Measurements from ENCODE around the gene DAPK2.

Gene DAPK2

DNA sequence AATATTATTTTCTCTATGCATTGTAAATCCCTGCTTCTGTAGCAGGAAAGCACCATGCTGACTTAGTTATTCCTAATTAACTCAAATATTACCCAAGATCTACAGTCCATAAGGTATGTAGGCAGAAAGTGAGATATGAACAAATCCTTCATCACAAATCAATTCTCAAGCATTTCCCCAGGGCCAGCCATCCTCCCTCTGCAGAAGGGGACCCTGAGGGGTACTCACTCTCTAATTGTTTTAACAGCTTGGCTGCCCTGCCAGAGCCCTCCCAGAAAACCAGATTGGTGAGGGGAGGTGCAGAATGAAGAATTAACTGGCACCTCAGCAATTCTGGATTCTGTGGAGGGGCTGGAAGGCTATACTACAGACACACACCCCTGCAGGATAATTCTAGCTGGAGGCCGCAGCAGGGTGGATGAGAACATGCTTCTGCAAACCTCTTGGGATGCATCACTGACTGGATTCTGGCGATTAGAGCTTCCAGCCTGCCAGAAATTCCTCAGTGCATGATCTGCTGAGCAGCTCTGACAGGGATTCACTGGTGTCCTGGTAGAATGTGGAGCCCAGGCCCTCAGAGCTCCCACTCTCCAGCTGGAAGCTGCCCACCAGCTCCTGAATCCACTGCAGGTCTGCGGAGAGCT, 123.9 kb downstream of the DAPK2 start:
- TF ChIP-seq, protein P1, sequence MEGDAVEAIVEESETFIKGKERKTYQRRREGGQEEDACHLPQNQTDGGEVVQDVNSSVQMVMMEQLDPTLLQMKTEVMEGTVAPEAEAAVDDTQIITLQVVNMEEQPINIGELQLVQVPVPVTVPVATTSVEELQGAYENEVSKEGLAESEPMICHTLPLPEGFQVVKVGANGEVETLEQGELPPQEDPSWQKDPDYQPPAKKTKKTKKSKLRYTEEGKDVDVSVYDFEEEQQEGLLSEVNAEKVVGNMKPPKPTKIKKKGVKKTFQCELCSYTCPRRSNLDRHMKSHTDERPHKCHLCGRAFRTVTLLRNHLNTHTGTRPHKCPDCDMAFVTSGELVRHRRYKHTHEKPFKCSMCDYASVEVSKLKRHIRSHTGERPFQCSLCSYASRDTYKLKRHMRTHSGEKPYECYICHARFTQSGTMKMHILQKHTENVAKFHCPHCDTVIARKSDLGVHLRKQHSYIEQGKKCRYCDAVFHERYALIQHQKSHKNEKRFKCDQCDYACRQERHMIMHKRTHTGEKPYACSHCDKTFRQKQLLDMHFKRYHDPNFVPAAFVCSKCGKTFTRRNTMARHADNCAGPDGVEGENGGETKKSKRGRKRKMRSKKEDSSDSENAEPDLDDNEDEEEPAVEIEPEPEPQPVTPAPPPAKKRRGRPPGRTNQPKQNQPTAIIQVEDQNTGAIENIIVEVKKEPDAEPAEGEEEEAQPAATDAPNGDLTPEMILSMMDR (IDR thresholded peaks at IDR 0.05), result no peak
- Histone ChIP-seq H3K4me3 (no peak overlapping the region), H3K27ac (no peak overlapping the region)
- no peak for DNase-seq (ENCODE audit: low spot score)

DNA sequence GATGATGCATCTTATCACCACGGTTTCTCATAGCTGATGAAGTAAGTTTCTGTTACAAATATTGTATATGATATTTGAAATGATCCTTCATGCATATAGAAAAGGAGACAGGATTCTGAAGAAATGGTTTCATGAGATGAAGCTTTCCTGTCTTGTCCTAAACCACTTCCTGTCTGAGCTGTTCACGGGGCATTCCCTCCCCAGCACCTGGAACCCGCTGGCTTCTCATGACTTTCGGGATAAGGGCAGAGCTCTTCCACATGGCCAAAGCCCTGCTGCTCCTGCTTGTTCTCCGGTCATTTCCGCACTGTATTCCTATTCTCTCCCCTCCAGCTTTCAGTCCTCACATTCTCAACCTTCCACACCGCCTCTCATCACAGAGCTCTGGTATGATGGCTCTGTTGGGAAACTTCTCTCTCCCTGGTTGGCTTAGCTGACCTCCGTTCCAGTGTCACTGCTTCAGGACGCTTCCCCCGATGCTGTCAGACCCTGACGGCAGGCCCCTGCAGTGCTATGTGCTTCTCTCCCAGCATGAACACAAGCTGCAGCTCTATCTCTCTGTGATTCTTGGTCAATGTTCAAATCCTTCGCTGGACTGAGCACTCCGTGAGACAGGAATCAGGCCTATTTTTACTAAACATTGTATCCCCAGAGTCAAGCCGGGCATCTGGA, 125.6 kb downstream of the DAPK2 start:
- no peak overlapping the region for H3K27ac ChIP-seq

DNA sequence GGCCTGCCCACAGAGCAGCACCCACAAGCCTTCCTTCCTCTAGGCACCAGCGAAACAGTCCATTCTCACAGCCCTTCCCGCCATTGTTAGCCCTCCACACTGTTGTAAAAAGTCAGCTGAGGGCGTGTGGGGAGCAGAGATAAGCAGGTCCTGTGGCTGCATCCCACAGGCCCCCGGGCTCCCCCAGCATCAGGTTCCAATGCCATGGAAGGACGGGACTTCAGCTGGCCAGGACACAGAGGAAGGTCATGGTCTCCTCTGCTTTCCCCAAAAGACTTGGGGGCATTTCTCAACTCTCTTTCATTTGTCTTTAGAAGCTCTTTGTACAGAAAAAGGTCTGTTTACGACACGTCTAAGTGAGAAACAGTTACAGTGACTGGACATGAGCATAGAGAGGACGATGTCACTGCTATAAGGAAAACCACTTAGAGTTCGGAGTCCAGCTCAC, 127.4 kb downstream of the DAPK2 start:
- TF ChIP-seq, protein P1 (IDR thresholded peaks at IDR 0.05), result no peak
- no peak overlapping the region for H3K4me3 ChIP-seq
- DNase-seq (ENCODE audit: low spot score), result no peak

More for the DNA sequence above, 125.6 kb downstream of the DAPK2 start:
- no peak overlapping the region for H3K4me3 ChIP-seq
- no peak for DNase-seq (ENCODE audit: low spot score)
- TF ChIP-seq, protein P1 (IDR thresholded peaks at IDR 0.05), result no peak

DNA sequence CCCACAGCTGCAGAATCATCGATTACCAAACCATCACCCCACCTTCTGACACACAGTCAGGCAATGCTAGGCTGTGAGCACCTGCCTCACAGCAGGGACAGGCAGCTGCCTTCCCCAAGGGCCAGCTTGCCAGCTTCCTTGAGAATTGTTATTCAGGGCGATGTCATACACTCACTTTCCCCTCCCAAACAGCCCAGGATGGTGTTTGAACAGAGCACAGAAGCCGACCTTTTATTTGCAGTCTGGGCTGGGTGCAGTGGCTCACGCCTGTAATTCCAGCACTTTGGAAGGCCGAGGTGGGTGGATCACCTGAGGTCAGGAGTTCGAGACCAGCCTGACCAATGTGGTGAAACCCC, 128.0 kb downstream of the DAPK2 start:
- TF ChIP-seq, protein P1 (IDR thresholded peaks at IDR 0.05), result no peak
- H3K4me3 ChIP-seq, result no peak overlapping the region
- H3K27ac ChIP-seq, result no peak overlapping the region
- DNase-seq (ENCODE audit: low spot score), result no peak

More for the DNA sequence above, 127.4 kb downstream of the DAPK2 start:
- no peak overlapping the region for H3K27ac ChIP-seq

DNA sequence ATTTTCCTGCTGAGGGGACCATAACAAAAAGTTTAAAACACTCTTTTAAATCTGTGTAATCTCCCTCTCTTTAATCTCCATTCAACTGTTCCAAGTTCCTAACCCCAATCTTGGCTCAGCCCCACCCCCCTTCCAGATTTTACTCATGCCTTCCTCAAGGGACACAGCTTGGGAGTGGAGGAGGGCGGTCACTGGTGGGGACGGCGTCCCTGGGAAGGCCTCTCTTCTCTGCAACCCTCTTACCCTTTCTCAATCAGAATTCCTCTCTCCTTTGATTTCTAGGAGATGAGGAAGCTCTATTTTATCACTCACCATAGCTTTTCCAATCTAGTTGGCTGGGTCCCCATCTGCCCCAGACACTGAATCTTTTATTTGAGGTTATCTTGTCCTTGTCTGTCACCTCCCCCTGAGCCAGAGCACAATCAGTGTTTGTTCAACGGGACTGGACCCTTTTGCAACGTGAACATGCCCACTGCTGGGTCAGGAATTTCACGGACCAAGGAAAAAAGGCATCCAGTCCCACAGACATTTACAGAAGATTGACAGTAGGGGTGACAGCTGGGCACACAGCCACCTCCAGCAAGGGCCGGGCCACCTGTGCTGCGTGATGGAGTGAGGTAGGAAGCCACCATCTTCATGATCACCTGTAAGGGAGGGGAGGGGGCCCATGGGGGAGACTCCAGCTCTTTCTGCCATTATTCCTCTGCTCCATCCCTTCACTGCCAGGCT, 128.5 kb downstream of the DAPK2 start:
- Histone ChIP-seq H3K4me3 (no peak overlapping the region), H3K27ac (no peak overlapping the region)
- no peak for DNase-seq (ENCODE audit: low spot score)
- TF ChIP-seq, protein P1 (IDR thresholded peaks at IDR 0.05), result no peak

DNA sequence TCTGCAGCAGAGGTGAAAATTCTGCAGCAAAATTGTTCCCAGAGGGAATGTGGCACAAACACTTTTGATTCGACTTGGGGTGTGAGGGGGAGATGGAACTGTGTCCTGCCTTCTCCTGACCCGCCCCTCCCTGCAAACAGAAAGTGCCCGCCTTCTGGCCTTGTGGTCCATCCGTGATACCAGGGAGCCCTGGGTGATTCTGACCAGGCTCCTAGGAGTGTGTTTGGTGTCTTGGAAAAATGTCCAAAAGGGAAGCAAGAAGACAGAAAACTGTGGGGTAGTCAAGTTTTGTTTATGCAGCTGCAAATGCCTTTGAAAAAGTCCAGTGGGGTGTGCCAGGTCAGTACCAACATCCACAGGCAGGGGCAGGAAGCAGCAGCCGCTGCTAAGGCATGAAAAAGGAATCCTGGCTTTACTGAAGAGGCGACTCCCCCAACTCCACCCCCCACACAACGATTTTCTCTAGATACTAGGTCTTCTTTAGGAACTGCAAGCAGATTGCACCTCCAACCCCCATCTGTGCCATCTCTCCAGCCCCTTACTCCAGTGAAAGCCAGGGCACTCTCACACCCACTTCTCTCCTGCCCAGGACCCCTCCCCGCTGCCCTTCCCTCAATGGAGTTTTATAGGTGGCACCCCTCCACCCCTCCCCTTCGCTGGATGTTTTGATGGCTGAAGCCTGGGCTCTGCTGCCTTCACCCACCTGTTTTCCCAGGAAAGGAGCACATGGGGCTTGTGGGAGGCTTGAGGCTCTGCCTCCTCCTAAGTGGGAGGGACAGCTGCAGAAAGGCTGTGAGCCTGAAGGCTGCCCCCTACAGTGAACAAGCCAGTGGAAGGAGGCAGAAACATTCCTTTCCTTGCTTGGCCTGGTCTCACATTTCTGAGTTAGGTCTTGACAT, 130.2 kb downstream of the DAPK2 start:
- Histone ChIP-seq H3K27ac (peak overlapping the region in 1 of 2 donors; percentile 28), H3K4me3 (no peak overlapping the region)
- DNase-seq (ENCODE audit: low spot score), result no peak
- TF ChIP-seq, protein P1 (IDR thresholded peaks at IDR 0.05), result no peak

Data from coronary artery (tissue), 2 donors.